Peyer's patch (tissue), 4 donors: Measurements from ENCODE around the gene FBRSL1. TPM values are rescaled to one million over a fixed set of nuclear protein-coding genes. Genes with fewer than 3 reads are reported as not detected.

Experiments used
- DNase-seq, 3 donors: peaks; one replicate each; pipeline ENCODE4 v3.0.0-alpha.2; 2017 to 2019
- H3K27ac ChIP-seq, 4 donors: fragments of 200-600 bp; sonication (generic); one replicate each; pipeline ENCODE4 v1.5.1; 2016 to 2019
- H3K27me3 ChIP-seq, 2 donors: fragments of 200-600 bp; sonication (generic); one replicate each; pipeline ENCODE4 v1.5.1; 2019
- H3K36me3 ChIP-seq, 3 donors: fragments of 200-600 bp; sonication (generic); one replicate each; pipeline ENCODE4 v1.5.1; 2016 to 2019
- H3K4me1 ChIP-seq, 4 donors: fragments of 200-600 bp; sonication (generic); one replicate each; pipeline ENCODE4 v1.5.1; 2016 to 2019
- H3K4me3 ChIP-seq, 4 donors: fragments of 200-600 bp; sonication (generic); 1 replicate in 3 of 4; 2 replicates in 1 of 4; pipeline ENCODE4 v1.5.1; 2016 to 2019; ENCODE audit warnings: mild to moderate bottlenecking in 1 of 4
- H3K9me3 ChIP-seq, 4 donors: fragments of 200-600 bp; sonication (generic); one replicate each; pipeline ENCODE4 v1.5.1; 2016 to 2019; ENCODE audit warnings: mild to moderate bottlenecking in 1 of 4
- POLR2A ChIP-seq, 2 donors: fragments of 450-650 bp; IDR thresholded peaks; one replicate each; pipeline ENCODE4 v1.5.1; 2017; ENCODE audit warnings: antibody characterized with exemption in 2 of 2, mild to moderate bottlenecking in 2 of 2, moderate library complexity in 2 of 2
- total RNA-seq, 4 donors: library from RNA; depleted of rRNA; stranded (reverse); fragments of >200 nt; gene quantifications; one replicate each; pipeline ENCODE4 v1.1.0, GENCODE V29; 2016
- TF ChIP-seq, protein P1 (sequence below), 6 experiments: fragments of 450-650 bp in 4 of 6; fragments of 200-600 bp in 2 of 6; sonication (generic) in 1 of 6; IDR thresholded peaks; one replicate each; pipeline ENCODE4 v1.5.1; 2017 to 2019; ENCODE audit warnings: antibody characterized with exemption in 6 of 6, mild to moderate bottlenecking in 3 of 6, moderate library complexity in 1 of 6

The FBRSL1 gene
- total RNA-seq, 4 donors from 2014 or later: 48.3 to 484 (median 63.5) TPM

DNA sequence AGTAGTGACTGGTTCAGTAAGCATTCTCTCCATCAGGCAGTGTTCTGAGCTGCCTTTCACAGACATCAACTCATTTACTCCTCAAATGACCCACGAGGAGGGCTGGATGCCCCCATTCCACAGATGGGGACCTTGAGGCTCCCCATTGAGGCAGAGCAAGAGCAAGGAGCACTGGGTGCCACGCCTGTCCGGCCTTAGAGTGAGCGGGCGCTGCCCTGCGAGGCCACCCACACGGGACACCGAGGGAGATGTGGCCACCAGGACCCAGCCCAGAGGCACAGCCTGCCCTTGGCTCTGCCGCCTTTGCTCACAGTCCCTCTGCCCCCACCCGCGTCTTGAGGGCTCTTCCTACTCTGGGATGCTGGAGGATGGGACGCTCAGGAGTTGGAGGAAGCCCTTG, 3.0 kb downstream of the FBRSL1 start:
- peak overlapping the region in 2 of 4 donors; percentile 25 to 63 for H3K4me3 ChIP-seq
- no peak for DNase-seq
- H3K4me1 ChIP-seq: peaks cover 7 to 57% (median 44%) of the 10 kb centered on the region in 4 donors
- TF ChIP-seq POLR2A (IDR thresholded peaks at IDR 0.05): no peak
- TF ChIP-seq, protein P1, sequence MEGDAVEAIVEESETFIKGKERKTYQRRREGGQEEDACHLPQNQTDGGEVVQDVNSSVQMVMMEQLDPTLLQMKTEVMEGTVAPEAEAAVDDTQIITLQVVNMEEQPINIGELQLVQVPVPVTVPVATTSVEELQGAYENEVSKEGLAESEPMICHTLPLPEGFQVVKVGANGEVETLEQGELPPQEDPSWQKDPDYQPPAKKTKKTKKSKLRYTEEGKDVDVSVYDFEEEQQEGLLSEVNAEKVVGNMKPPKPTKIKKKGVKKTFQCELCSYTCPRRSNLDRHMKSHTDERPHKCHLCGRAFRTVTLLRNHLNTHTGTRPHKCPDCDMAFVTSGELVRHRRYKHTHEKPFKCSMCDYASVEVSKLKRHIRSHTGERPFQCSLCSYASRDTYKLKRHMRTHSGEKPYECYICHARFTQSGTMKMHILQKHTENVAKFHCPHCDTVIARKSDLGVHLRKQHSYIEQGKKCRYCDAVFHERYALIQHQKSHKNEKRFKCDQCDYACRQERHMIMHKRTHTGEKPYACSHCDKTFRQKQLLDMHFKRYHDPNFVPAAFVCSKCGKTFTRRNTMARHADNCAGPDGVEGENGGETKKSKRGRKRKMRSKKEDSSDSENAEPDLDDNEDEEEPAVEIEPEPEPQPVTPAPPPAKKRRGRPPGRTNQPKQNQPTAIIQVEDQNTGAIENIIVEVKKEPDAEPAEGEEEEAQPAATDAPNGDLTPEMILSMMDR (IDR thresholded peaks at IDR 0.05): no peak
- peaks cover 0 to 9% (median 0%) of the 10 kb centered on the region in 3 donors for H3K36me3 ChIP-seq
- H3K27ac ChIP-seq: no peak overlapping the region
- H3K9me3 ChIP-seq: no peaks in the 10 kb centered on the region
- H3K27me3 ChIP-seq: no peaks in the 10 kb centered on the region

GRCh38 chr12:132493482-132494178, 3.7 kb downstream of the FBRSL1 start:
- Histone ChIP-seq H3K4me1 (peaks cover 7 to 64% (median 43%) of the 10 kb centered on the region in 4 donors), H3K36me3 (peaks cover 0 to 9% (median 0%) of the 10 kb centered on the region in 3 donors), H3K27me3 (no peaks in the 10 kb centered on the region), H3K9me3 (no peaks in the 10 kb centered on the region), H3K4me3 (peak overlapping the region in 2 of 4 donors; percentile 16 to 25), H3K27ac (peak overlapping the region in 1 of 4 donors; percentile 9)
- no peak for TF ChIP-seq POLR2A (IDR thresholded peaks at IDR 0.05)
- peak in 1 of 3 donors; percentile 61 for DNase-seq

DNA sequence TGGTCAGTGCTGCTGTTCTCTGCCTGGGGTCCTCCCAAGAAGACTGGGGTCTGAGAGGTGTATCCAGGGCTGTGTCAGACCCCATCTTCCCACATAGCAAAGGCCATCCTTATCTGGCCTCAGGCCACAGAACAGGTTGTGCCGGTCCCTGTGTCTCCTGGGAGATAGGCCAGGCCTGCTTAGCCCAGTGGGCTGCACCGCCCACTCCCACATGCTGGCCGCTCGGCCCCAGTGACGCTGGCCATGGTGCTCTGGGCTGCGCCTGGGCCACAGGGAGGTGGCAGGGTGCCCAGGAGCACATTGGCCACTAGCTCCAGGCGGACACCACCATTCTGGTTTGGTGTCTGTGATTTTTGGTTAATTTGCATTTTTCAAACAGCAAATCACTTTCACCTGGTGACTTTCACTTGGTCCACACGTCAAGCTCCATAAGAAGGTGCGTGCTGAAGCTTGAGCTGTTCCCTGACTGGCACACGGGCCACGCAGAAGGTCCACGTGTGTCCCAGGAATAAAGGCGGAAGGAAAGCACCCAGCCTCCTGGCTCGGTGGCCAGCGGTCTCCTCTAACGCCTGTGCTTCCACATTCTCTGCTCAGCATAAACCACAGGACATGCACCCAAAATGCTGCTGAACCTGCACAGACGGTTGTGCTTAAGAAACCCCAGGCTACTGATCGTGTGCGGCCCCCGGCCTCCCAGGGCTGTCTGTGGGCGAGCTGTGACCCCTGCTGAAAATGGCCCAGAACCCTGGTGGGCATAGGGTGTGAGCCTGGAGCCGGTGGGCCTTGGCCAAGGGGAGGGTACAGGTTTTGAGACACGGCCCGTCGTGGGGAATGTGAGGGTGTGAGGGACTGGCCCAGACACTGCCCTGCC, 4.6 kb downstream of the FBRSL1 start:
- Histone ChIP-seq H3K9me3 (no peaks in the 10 kb centered on the region), H3K27me3 (no peaks in the 10 kb centered on the region), H3K4me3 (no peak overlapping the region), H3K36me3 (peaks cover 0 to 9% (median 0%) of the 10 kb centered on the region in 3 donors), H3K27ac (peak overlapping the region in 1 of 4 donors; percentile 9), H3K4me1 (peaks cover 7 to 67% (median 44%) of the 10 kb centered on the region in 4 donors)
- DNase-seq: no peak
- TF ChIP-seq POLR2A (IDR thresholded peaks at IDR 0.05): no peak
- TF ChIP-seq, protein P1 (IDR thresholded peaks at IDR 0.05): no peak

- H3K9me3 ChIP-seq: no peaks in the 10 kb centered on the region
- H3K36me3 ChIP-seq: peaks cover 0 to 9% (median 0%) of the 10 kb centered on the region in 3 donors
- no peaks in the 10 kb centered on the region for H3K27me3 ChIP-seq
- H3K27ac ChIP-seq: no peak overlapping the region
- TF ChIP-seq, protein P1 (IDR thresholded peaks at IDR 0.05): no peak
- no peak for TF ChIP-seq POLR2A (IDR thresholded peaks at IDR 0.05)
- H3K4me1 ChIP-seq: peaks cover 7 to 67% (median 47%) of the 10 kb centered on the region in 4 donors
- DNase-seq: no peak
- H3K4me3 ChIP-seq: no peak overlapping the region
Observed at GRCh38 chr12:132495165-132495544, 5.2 kb downstream of the FBRSL1 start.

- Histone ChIP-seq H3K36me3 (peaks cover 0 to 9% (median 0%) of the 10 kb centered on the region in 3 donors), H3K4me1 (peaks cover 7 to 70% (median 50%) of the 10 kb centered on the region in 4 donors), H3K27ac (no peak overlapping the region), H3K4me3 (no peak overlapping the region), H3K27me3 (no peaks in the 10 kb centered on the region), H3K9me3 (no peaks in the 10 kb centered on the region)
- TF ChIP-seq POLR2A (IDR thresholded peaks at IDR 0.05): no peak
- TF ChIP-seq, protein P1 (IDR thresholded peaks at IDR 0.05): no peak
- DNase-seq: no peak
Observed at GRCh38 chr12:132495629-132496357, 5.8 kb downstream of the FBRSL1 start.
